Ectodermal cell (in vitro differentiated cells): Measurements from ENCODE around the gene ARF1.

Experiments
- H3K27ac ChIP-seq: 2 replicates; pipeline ENCODE4 v1.7.0; 2013; ENCODE audit warnings: mild to moderate bottlenecking, low read depth, low read length; ENCODE audit not compliant: insufficient read depth, poor library complexity, severe bottlenecking
- H3K27me3 ChIP-seq: 2 replicates; pipeline ENCODE4 v1.7.0; 2013; ENCODE audit warnings: mild to moderate bottlenecking, low read length; ENCODE audit not compliant: insufficient read depth, control insufficient read depth, poor library complexity, severe bottlenecking
- H3K36me3 ChIP-seq: one replicate; pipeline ENCODE4 v1.7.0; 2013; ENCODE audit warnings: low read length; ENCODE audit not compliant: control insufficient read depth, insufficient read depth
- H3K4me1 ChIP-seq: one replicate; pipeline ENCODE4 v1.7.0; 2013; ENCODE audit warnings: low read length; ENCODE audit not compliant: control insufficient read depth, insufficient read depth
- H3K4me3 ChIP-seq: 2 replicates; pipeline ENCODE4 v1.7.0; 2013; ENCODE audit warnings: low read depth, low read length, control low read depth; ENCODE audit not compliant: insufficient read depth
- H3K9me3 ChIP-seq: 2 replicates; pipeline ENCODE4 v1.7.0; 2013; ENCODE audit warnings: mild to moderate bottlenecking, low read length, moderate library complexity; ENCODE audit not compliant: control insufficient read depth
- WGBS, 2 experiments: methylation state at CpG; one replicate each; pipeline ENCODE4 v1.1.7; 2013; ENCODE audit warnings: missing lambda C conversion rate in 2 of 2; 5-methylcytosine and 5-hydroxymethylcytosine counted together

Gene ARF1

GRCh38 chr1:228048659-228049298 lies 33.7 kb upstream of the ARF1 start:
- Histone ChIP-seq H3K36me3 (no peaks in the 10 kb centered on the region), H3K27me3 (peaks cover 15% of the 10 kb centered on the region), H3K4me1 (peaks cover 10% of the 10 kb centered on the region), H3K9me3 (no peaks in the 10 kb centered on the region), H3K27ac (no peak overlapping the region), H3K4me3 (no peak overlapping the region)
- 88 to 92% methylated on average over 6 of the region's 6 CpGs for WGBS, 2 experiments

- 95 to 96% methylated on average over 30 of the region's 30 CpGs for WGBS, 2 experiments
- Histone ChIP-seq H3K4me1 (no peaks in the 10 kb centered on the region), H3K27ac (no peak overlapping the region), H3K4me3 (no peak overlapping the region), H3K27me3 (peaks cover 16% of the 10 kb centered on the region), H3K9me3 (no peaks in the 10 kb centered on the region), H3K36me3 (no peaks in the 10 kb centered on the region)
Measured at GRCh38 chr1:228050571-228051231, 31.8 kb upstream of the ARF1 start.

GRCh38 chr1:228058172-228058948 lies 24.1 kb upstream of the ARF1 start:
- Histone ChIP-seq H3K36me3 (no peaks in the 10 kb centered on the region), H3K27me3 (peaks cover 72% of the 10 kb centered on the region), H3K9me3 (no peaks in the 10 kb centered on the region), H3K4me1 (no peaks in the 10 kb centered on the region), H3K4me3 (no peak overlapping the region), H3K27ac (no peak overlapping the region)
- WGBS, 2 experiments, result 74 to 77% methylated on average over 18 of the region's 18 CpGs

- Histone ChIP-seq H3K4me3 (no peak overlapping the region), H3K27ac (no peak overlapping the region)
Measured at GRCh38 chr1:228058949-228059633, 23.4 kb upstream of the ARF1 start.

GRCh38 chr1:228059634-228060457 lies 22.7 kb upstream of the ARF1 start:
- no peak overlapping the region for H3K27ac ChIP-seq
- peaks cover 69% of the 10 kb centered on the region for H3K27me3 ChIP-seq
- H3K9me3 ChIP-seq, result no peaks in the 10 kb centered on the region
- 34 to 39% methylated on average over 33 of the region's 33 CpGs for WGBS, 2 experiments
- H3K4me3 ChIP-seq, result peak overlapping the region; percentile 5
- no peaks in the 10 kb centered on the region for H3K36me3 ChIP-seq
- H3K4me1 ChIP-seq, result no peaks in the 10 kb centered on the region

More at GRCh38 chr1:228058949-228059633, 23.4 kb upstream of the ARF1 start:
- Histone ChIP-seq H3K36me3 (no peaks in the 10 kb centered on the region), H3K4me1 (no peaks in the 10 kb centered on the region), H3K27me3 (peaks cover 69% of the 10 kb centered on the region), H3K9me3 (no peaks in the 10 kb centered on the region)
- WGBS, 2 experiments, result 46 to 50% methylated on average over 66 of the region's 66 CpGs

- Histone ChIP-seq H3K36me3 (no peaks in the 10 kb centered on the region), H3K4me3 (peak overlapping the region; percentile 5), H3K4me1 (no peaks in the 10 kb centered on the region), H3K27me3 (peaks cover 65% of the 10 kb centered on the region), H3K9me3 (no peaks in the 10 kb centered on the region), H3K27ac (no peak overlapping the region)
- WGBS, 2 experiments, result 49 to 51% methylated on average over 34 of the region's 34 CpGs
Measured at GRCh38 chr1:228060458-228061190, 21.9 kb upstream of the ARF1 start.

- Histone ChIP-seq H3K4me1 (no peaks in the 10 kb centered on the region), H3K4me3 (no peak overlapping the region), H3K36me3 (no peaks in the 10 kb centered on the region), H3K9me3 (no peaks in the 10 kb centered on the region), H3K27me3 (peaks cover 63% of the 10 kb centered on the region), H3K27ac (no peak overlapping the region)
- WGBS, 2 experiments, result 91% methylated on average over 10 of the region's 10 CpGs
Measured at GRCh38 chr1:228061411-228062084, 21.0 kb upstream of the ARF1 start.

- H3K4me3 ChIP-seq, result no peak overlapping the region
- H3K27me3 ChIP-seq, result peaks cover 63% of the 10 kb centered on the region
- 94 to 95% methylated on average over 9 of the region's 9 CpGs for whole genome bisulfite sequencing, 2 experiments
- H3K4me1 ChIP-seq, result no peaks in the 10 kb centered on the region
- H3K27ac ChIP-seq, result no peak overlapping the region
- H3K9me3 ChIP-seq, result no peaks in the 10 kb centered on the region
- H3K36me3 ChIP-seq, result no peaks in the 10 kb centered on the region
Measured at GRCh38 chr1:228062085-228062791, 20.3 kb upstream of the ARF1 start.
